GM10266 (cell line): ENCODE results near the gene TCAP.

Experiments used
- DNase-seq: peaks from one replicate; pipeline ENCODE4 v3.0.0; 2012; ENCODE audit errors: extremely low spot score
- TF ChIP-seq, protein P1 (sequence below): IDR thresholded peaks from 2 replicates; pipeline ENCODE4 v1.5.1; 2012; ENCODE audit warnings: mild to moderate bottlenecking, low read depth; ENCODE audit not compliant: control insufficient read depth, insufficient read depth; ENCODE audit errors: missing control alignments

The TCAP gene

DNA sequence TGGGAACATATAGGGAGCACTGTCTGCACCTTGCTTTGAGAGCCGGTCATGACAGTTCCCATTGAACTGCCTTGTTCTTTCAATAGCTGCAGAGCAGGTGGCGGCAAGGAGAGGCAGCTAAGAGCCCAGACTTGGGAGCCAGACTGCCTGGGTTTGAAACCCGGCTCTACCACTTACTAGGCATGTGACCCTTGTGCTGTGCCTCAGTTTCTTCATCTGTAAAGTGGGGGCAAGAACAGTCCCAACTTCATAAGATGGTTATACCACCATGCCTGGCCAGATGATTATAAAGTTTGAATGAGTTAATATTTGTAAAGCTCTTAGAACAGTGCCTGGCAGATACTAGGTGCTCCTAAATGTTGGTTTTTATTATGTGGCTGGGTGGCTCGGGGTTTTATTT lies 49.1 kb downstream of the TCAP start:
- TF ChIP-seq, protein P1, sequence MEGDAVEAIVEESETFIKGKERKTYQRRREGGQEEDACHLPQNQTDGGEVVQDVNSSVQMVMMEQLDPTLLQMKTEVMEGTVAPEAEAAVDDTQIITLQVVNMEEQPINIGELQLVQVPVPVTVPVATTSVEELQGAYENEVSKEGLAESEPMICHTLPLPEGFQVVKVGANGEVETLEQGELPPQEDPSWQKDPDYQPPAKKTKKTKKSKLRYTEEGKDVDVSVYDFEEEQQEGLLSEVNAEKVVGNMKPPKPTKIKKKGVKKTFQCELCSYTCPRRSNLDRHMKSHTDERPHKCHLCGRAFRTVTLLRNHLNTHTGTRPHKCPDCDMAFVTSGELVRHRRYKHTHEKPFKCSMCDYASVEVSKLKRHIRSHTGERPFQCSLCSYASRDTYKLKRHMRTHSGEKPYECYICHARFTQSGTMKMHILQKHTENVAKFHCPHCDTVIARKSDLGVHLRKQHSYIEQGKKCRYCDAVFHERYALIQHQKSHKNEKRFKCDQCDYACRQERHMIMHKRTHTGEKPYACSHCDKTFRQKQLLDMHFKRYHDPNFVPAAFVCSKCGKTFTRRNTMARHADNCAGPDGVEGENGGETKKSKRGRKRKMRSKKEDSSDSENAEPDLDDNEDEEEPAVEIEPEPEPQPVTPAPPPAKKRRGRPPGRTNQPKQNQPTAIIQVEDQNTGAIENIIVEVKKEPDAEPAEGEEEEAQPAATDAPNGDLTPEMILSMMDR: no peak
- DNase-seq: no peak

- TF ChIP-seq, protein P1: no peak
- DNase-seq: no peak
Measured at GRCh38 chr17:39715375-39716072, 50.4 kb downstream of the TCAP start.
